ENCODE data around the gene CCDC107. TPM values are rescaled to one million over a fixed set of nuclear protein-coding genes. Genes with fewer than 3 reads are reported as not detected.

CCDC107 gene
- total and polyA plus RNA-seq, 2 of the 13 experiments (the other 11 are each of a cell fraction or from before 2014, with no cell fraction given), result 7.1 to 15.2 TPM

- TF ChIP-seq ZNF577 (CRISPR knock-in tag; IDR thresholded peaks at IDR 0.05; ENCODE audit: borderline replicate concordance, low read depth) (no peak), STAG1 (CRISPR knock-in tag; IDR thresholded peaks at IDR 0.05) (peak; percentile 57)
These were observed 2.9 kb downstream of the CCDC107 start (continued) for GRCh38 chr9:35660966-35661415.

- intact Hi-C loops (cut with micrococcal nuclease; ENCODE audit: unreplicated experiment), result loop anchor here (2.0 kb wide), 1 partner anchor 35 kb away; no protein-coding TSS in a partner anchor
- H3K9ac ChIP-seq (ENCODE audit: insufficient read depth, low read depth, low read length), result no peak overlapping the region
These were observed 3.8 kb downstream of the CCDC107 start for GRCh38 chr9:35661756-35662350.

More at GRCh38 chr9:35661756-35662350, 3.8 kb downstream of the CCDC107 start:
- Histone ChIP-seq H3K79me2 (ENCODE audit: insufficient read depth, low read length) (peaks cover 16% of the 10 kb centered on the region), H3K4me3 (replicated peaks in 1 of 3; ENCODE audit: insufficient read depth in 1 of 3, low read depth in 2 of 3, low read length in 3 of 3) (no peak overlapping the region; a peak in 1 of 6 replicates), H3K27me3 (ENCODE audit: control insufficient read depth in 1 of 2, insufficient read depth in 2 of 2, low read length in 2 of 2) (no peaks in the 10 kb centered on the region; a peak in 1 of 5 replicates), H3K27ac (ENCODE audit: extremely low read length, insufficient read depth, low read length) (peak overlapping the region; percentile 51), H3K4me2 (ENCODE audit: low read depth, low read length) (peak overlapping the region; percentile 15; the same call in 1 of the 2 replicates), H3K36me3 (replicated peaks in 1 of 2; ENCODE audit: control insufficient read depth in 1 of 2, insufficient read depth in 2 of 2, low read length in 2 of 2) (peaks cover 8 to 10% of the 10 kb centered on the region in 2 experiments; a peak in 3 of 5 replicates), H3K4me1 (ENCODE audit: insufficient read depth, low read length) (peaks cover 76% of the 10 kb centered on the region), H4K20me1 (ENCODE audit: insufficient read depth, low read length) (no peaks in the 10 kb centered on the region), H2AFZ (ENCODE audit: low read length) (no peak overlapping the region), H3K9me3 (ENCODE audit: low read length) (no peaks in the 10 kb centered on the region)
- BruUV-seq (replicated peaks), result no TSS peak
- in situ Hi-C loops (cut with HindIII; ENCODE audit: extremely low pct_ligation_motif_present, low pct_unique_long_range_greater_than_20kb), result loop anchor here (5.0 kb wide), 1 partner anchor 35 kb away; no protein-coding TSS in a partner anchor
- ChIA-PET CTCF (ENCODE audit: low intra/inter-chr PET ratio, low total read pairs) (no interaction called here), POLR2A (interaction anchor here (1.0 to 6.3 kb wide), 10 partner anchors 8 to 153 kb away, joined by 3 to 68 read pairs (median 8); partner anchors contain the start of genes CREB3, GBA2, HINT2 and RGP1)
- TF ChIP-seq ZNF660 (CRISPR knock-in tag; IDR thresholded peaks at IDR 0.05; ENCODE audit: borderline replicate concordance, low read depth) (no peak), SUZ12 (IDR thresholded peaks at IDR 0.05; ENCODE audit: low read depth, low read length) (no peak), HOXA9 (CRISPR knock-in tag; IDR thresholded peaks at IDR 0.05; ENCODE audit: borderline replicate concordance) (no peak), MIXL1 (CRISPR knock-in tag; IDR thresholded peaks at IDR 0.05) (no peak), ZFY (CRISPR knock-in tag; IDR thresholded peaks at IDR 0.05) (0 out of 2 replicates have a peak, but pooled peaks have one; percentile 20), EZH2 (conservative IDR thresholded peaks at IDR 0.05; ENCODE audit: low read depth, low read length) (no peak), ZFP36L2 (CRISPR knock-in tag; IDR thresholded peaks at IDR 0.05) (no peak), NFRKB (IDR thresholded peaks at IDR 0.05) (no peak), ATRX (CRISPR knock-in tag; IDR thresholded peaks at IDR 0.05; ENCODE audit: borderline replicate concordance) (no peak), HNF4A (CRISPR knock-in tag; IDR thresholded peaks at IDR 0.05) (peak; percentile 22; the same call in 1 of the 2 replicates), ZNF235 (CRISPR knock-in tag; IDR thresholded peaks at IDR 0.05; ENCODE audit: borderline replicate concordance) (peak; percentile 43; the same call in 1 of the 2 replicates), ZNF10 (CRISPR knock-in tag; IDR thresholded peaks at IDR 0.05; ENCODE audit: borderline replicate concordance, low read depth) (no peak), ZFP41 (CRISPR knock-in tag; IDR thresholded peaks at IDR 0.05; ENCODE audit: borderline replicate concordance) (no peak), ETV6 (CRISPR knock-in tag; conservative IDR thresholded peaks at IDR 0.05) (no peak), GFI1 (CRISPR knock-in tag; IDR thresholded peaks at IDR 0.05; ENCODE audit: borderline replicate concordance) (peak; percentile 50; the same call in 1 of the 2 replicates), BRCA1 (CRISPR knock-in tag; IDR thresholded peaks at IDR 0.05) (no peak)
- WGBS (ENCODE audit: low lambda C conversion rate), result 59% methylated on average over 2 of the region's 3 CpGs
- FAIRE-seq, result no peak
- peak; percentile 42 for DNase-seq (ENCODE audit: low spot score)
- ATAC-seq, result no peak
